NB4 (cell line): ENCODE data around the gene USP12.

Source experiments
- DNase-seq: peaks from one replicate; pipeline ENCODE4 v3.0.0; 2010; ENCODE audit warnings: low read depth
- H3K4me3 ChIP-seq: one replicate; pipeline ENCODE4 v1.5.1; 2011; ENCODE audit warnings: mild to moderate bottlenecking, low read depth, low read length, moderate library complexity
- CTCF ChIP-seq: IDR thresholded peaks from one replicate; pipeline ENCODE4 v1.5.1; 2012; ENCODE audit warnings: low read depth, low read length
- MAX ChIP-seq: IDR thresholded peaks from 2 replicates; pipeline ENCODE4 v1.6.1; 2011; ENCODE audit warnings: low read depth, low read length
- MYC ChIP-seq: IDR thresholded peaks from 2 replicates; pipeline ENCODE4 v1.6.1; 2011; ENCODE audit warnings: low read depth, low read length
- POLR2A ChIP-seq: IDR thresholded peaks from 2 replicates; pipeline ENCODE4 v1.6.1; 2011; ENCODE audit warnings: mild to moderate bottlenecking; ENCODE audit not compliant: insufficient read length; ENCODE audit errors: extremely low read depth

USP12 gene

GRCh38 chr13:27113436-27113835, 58.2 kb downstream of the USP12 start:
- no peak for TF ChIP-seq MAX
- H3K4me3 ChIP-seq: no peak overlapping the region
- no peak for DNase-seq

GRCh38 chr13:27112006-27112405, 59.6 kb downstream of the USP12 start:
- DNase-seq: no peak
- TF ChIP-seq MYC: no peak
- no peak for TF ChIP-seq POLR2A
- TF ChIP-seq MAX: no peak
- TF ChIP-seq CTCF: no peak
- no peak overlapping the region for H3K4me3 ChIP-seq

- H3K4me3 ChIP-seq: no peak overlapping the region
- TF ChIP-seq CTCF (no peak), MYC (no peak), POLR2A (no peak), MAX (no peak)
- DNase-seq: no peak
Observed at GRCh38 chr13:27110056-27110746, 61.4 kb downstream of the USP12 start.

- no peak overlapping the region for H3K4me3 ChIP-seq
- DNase-seq: no peak
- no peak for TF ChIP-seq CTCF
- no peak for TF ChIP-seq MAX
- no peak for TF ChIP-seq MYC
- TF ChIP-seq POLR2A: no peak
Observed at GRCh38 chr13:27106144-27106543, 65.5 kb downstream of the USP12 start.

GRCh38 chr13:27104606-27105005, 67.0 kb downstream of the USP12 start:
- no peak for DNase-seq
- TF ChIP-seq CTCF: no peak
- TF ChIP-seq MYC: no peak
- TF ChIP-seq POLR2A: no peak
- no peak for TF ChIP-seq MAX
- no peak overlapping the region for H3K4me3 ChIP-seq

- TF ChIP-seq CTCF: no peak
- TF ChIP-seq MAX: no peak
- TF ChIP-seq POLR2A: no peak
- TF ChIP-seq MYC: no peak
- no peak for DNase-seq
- no peak overlapping the region for H3K4me3 ChIP-seq
Observed at GRCh38 chr13:27101847-27102246, 69.8 kb downstream of the USP12 start.
